HG02623 (cell line): ENCODE measurements around the gene LUC7L2.
"Not testable (repeated sequence)": the region's sequence is repeated elsewhere in the genome, so short reads cannot be mapped to it uniquely, and the experiment has no call there.

Experiments used
- ATAC-seq: cut with Tn5 transposase; IDR thresholded peaks from one replicate; pipeline ENCODE4 v1.9.1; 2021; ENCODE audit warnings: moderate library complexity; ENCODE audit not compliant: unreplicated experiment

LUC7L2 gene

GRCh38 chr7:139354729-139355128 is 5.0 kb upstream of the LUC7L2 start:
- no peak for ATAC-seq

GRCh38 chr7:139355320-139355719 is 4.4 kb upstream of the LUC7L2 start:
- ATAC-seq: no peak

- not testable (repeated sequence) for ATAC-seq
Measured at GRCh38 chr7:139357729-139358506, 1.8 kb upstream of the LUC7L2 start.

DNA sequence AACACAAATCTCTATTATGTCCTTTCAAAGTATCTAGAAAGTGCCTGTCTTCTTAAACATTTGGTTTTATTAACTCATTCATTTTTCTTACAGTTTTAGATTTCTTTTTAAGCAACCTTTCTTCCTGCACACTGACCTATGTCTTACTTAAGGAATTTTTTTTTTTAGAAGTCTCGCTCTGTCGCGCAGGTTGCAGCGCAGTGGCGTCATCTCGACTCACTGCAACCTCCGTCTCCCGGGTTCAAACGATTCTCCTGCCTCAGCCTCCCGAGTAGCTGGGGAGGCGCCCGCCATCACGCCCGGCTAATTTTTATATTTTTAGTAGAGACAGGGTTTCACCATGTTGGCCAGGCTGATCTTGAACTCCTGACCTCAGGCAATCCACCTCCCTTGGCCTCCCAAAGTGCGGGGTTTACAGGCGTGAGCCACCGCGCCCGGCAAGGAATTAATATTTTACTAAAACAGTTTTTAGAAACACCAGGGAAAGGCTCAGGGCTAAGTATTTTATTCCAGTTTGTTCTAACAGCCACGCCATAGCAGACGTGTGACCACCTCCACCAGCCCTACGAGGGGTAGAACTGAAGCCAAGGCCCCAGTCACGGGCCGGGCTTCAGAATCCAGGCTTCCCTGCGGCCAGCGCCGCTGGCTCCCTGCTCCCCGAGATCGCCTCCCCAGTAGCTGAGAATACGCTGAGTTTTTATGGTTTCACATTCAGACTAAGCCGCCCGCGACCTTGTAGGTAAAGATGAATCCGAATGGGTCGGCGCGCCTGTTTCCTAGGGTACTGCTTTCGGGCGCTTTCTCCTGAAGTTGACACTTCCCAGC is 941 bp upstream of the LUC7L2 start:
- ATAC-seq: peak; percentile 3

- peak; percentile 67 for ATAC-seq
Measured at GRCh38 chr7:139360210-139360947, 685 bp downstream of the LUC7L2 start.

DNA sequence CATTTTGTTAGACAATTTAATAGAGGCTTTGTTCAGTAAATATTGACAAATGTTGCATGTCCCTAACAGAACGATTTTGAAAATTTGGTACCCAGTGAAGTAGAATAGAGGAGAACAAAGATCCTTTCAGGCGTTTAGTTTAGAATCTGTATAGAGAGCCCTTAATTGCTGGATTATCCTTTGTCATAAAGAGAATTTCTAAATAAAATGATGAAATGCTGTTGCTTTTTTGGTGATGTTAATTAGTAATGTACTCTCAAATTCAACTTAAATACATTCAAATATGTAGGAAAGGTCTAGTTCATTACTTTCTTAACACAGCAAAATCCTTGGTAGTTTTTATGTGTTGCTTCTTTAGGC is 1.2 kb downstream of the LUC7L2 start:
- no peak for ATAC-seq

DNA sequence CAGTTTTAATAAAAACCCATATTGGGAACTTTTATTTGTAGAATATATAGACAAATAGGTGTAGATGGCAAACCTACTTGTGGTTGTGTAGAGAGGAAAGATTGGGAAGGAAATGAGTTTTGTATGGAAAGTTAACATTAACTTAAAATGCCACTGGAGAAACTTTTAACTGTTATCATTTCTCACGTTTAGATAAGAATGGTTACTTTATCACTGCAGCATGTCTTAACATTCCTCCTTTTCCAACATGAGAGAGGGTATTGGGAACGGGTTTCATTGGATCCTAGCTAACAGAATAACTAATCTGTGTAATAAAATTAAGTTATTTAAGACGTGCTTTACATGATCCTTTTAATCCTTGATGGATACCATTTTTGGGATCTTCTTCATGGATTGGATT is 1.8 kb downstream of the LUC7L2 start:
- no peak for ATAC-seq

DNA sequence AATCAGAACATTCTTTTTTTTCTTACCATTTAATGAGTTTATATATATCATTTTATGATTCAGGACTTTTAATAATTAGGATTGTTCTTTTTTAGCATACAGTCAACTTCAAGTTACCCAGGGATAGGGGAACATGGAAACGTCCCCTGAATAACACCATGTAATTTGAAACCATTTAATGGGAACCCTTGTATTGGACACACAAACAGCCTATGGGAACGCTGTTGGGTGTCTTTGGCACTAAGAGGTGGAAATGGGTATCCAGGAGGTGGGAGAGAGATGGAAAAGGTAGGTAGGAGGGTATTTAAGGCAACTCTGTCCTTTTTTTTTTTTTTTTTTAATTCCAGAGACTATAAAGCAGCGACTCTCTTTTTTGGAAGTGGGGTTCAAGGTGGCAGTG is 2.6 kb downstream of the LUC7L2 start:
- ATAC-seq: no peak

GRCh38 chr7:139362981-139363380 is 3.3 kb downstream of the LUC7L2 start:
- no peak for ATAC-seq

DNA sequence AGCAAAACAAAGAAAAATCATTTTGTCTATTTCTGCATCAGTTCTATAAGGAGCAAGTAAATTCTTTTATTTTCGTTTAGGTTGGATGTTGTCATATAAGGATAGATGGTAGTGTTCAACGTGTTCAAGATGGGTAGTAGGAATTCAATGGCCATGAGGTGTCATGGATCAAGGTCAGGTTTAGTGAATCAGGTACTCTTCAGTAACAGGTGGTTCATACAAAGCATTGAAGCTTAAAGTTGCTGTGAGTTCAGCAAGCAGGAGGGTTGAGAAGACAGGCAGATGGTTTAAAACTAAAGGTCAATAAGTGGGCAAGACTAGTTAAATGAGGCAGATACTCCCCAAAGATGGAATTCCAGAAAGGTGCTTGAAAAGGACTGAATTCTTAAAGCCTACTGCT is 5.6 kb downstream of the LUC7L2 start:
- no peak for ATAC-seq

GRCh38 chr7:139366400-139366799 is 6.7 kb downstream of the LUC7L2 start:
- ATAC-seq: no peak

GRCh38 chr7:139367438-139368155 is 7.9 kb downstream of the LUC7L2 start:
- no peak for ATAC-seq

DNA sequence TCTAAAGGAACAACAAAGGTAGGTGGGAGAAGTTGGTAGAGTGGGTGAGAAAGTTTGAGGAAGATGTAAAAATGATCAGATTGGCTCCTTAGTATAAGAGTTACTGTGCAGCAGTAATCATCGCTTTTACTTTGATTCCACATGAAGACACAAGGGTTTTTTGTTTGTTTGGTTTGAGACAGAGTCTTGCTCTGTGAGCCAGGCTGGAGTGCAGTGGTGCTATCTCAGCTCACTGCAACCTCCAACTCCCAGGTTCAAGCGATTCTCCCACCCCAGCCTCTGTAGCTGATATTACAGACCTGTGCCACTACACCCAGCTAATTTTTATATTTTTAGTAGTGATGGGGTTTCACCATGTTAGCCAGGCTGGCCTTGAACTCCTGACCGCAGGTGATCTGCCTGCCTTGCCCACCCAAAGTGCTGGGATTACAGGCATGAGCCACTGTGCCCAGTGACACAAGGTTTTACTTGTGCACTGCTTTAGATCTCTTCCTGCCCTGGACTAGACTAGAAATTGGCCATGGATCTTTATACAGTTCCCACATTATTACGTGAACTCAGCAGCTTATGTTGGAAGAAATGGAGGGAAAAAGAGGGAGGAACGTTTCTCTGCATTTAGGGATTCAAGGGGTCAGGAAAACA is 10.7 kb downstream of the LUC7L2 start:
- no peak for ATAC-seq

DNA sequence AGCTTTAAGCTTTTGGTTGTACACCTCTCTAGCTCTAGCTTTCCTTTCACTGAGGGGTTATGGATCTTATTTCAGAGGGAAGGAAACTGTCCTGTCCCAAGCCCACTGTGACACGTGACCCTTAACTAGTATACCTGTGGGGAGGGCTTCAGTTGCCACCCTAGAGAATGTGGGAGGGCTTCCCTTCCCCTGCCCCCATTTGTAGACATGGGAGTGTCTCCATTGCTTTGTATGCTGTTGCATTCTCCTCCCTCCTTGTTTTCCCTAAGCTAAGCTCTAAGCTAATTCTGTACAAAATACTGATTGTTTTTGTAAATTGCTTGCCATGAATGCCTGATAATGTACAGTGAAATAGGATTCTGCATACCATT is 11.2 kb downstream of the LUC7L2 start:
- no peak for ATAC-seq

GRCh38 chr7:139374246-139374645 is 14.6 kb downstream of the LUC7L2 start:
- ATAC-seq: no peak

- ATAC-seq: no peak
Measured at GRCh38 chr7:139382439-139382838, 22.7 kb downstream of the LUC7L2 start.

GRCh38 chr7:139384611-139385010 is 24.9 kb downstream of the LUC7L2 start:
- ATAC-seq: no peak

DNA sequence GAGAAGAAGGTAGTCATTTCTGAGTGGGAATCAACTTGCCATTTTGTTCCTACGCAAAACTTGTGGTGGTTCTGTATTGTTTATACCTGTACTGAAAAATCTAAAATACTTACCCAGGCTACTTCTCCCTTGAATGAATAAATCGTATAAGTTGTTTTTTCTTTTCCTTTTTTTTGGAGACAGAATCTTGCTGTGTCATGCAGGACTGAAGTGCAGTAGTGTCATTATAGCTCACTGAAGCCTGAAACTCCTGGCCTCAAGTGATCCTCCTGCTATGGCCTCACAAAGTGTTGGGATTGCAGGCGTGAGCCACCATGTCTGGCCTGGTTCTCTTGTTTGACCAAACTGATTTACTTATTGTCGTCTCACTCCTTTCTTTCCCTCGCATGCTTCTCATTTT is 27.9 kb downstream of the LUC7L2 start:
- ATAC-seq: no peak

- ATAC-seq: no peak
Measured at GRCh38 chr7:139389091-139389490, 29.4 kb downstream of the LUC7L2 start.

DNA sequence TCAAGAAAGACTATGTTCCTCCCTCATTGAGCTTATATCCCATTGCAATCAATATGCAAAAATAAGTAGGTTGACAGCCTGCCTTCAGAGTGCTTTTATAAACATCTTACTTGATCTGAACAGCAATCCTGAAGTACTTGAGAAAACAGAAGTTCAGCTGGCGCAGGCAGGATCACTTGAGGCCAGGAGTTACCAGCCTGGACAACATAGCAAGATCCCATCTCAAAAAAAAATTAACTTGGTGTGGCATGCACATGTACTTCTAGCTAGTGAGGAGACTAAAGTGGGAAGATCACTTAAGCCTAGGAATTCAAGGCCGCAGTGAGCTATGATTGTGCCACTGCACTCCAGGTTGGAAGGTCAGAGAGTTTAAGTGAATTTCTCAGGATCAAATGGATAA is 30.1 kb downstream of the LUC7L2 start:
- no peak for ATAC-seq
